Right ventricle myocardium inferior (tissue), 1 donor: ENCODE results near the gene MATCAP1. TPM values are rescaled to one million over a fixed set of nuclear protein-coding genes. Genes with fewer than 3 reads are reported as not detected.
A peak's percentile ranks its signal among the peaks of the same experiment; 100 is the strongest.

ENCODE experiments used
- ATAC-seq: fragments of 200-7000 bp; cut with Tn5 transposase; one replicate; pipeline ENCODE4 v1.9.1; 2020; ENCODE audit warnings: mild to moderate bottlenecking, moderate library complexity
- DNase-seq: peaks from one replicate; pipeline ENCODE4 v3.0.0; 2021; ENCODE audit errors: missing footprints
- intact Hi-C: fragments of 100-400 bp; cut with DNase I; formaldehyde crosslinking; loops from one replicate; pipeline ENCODE4 v1.11.0; 2022
- microRNA-seq: library from miRNA; unstranded; fragments of <30 nt; microRNA quantifications from one replicate; pipeline ENCODE4 v1.2.0, GENCODE V29; 2020
- total RNA-seq: library from RNA; stranded (reverse); fragmentation: NEBNext Ultra II Directional; extraction: Animal tissue kit (Norgen Biotek cat#: 25700); gene quantifications from one replicate; pipeline ENCODE4 v1.2.1, GENCODE V29; 2021
- donor health status: DM: no; HTN: yes; CAD: no; lungs with severe emphysema.

MATCAP1 gene
- total RNA-seq, 1 donor from 2014 or later = 9.8 TPM

GRCh38 chr16:67150047-67150832 is 33.5 kb downstream of the MATCAP1 start:
- peak; percentile 64 for ATAC-seq
- peak; percentile 75 for DNase-seq
- intact Hi-C loops = no loop called here

DNA sequence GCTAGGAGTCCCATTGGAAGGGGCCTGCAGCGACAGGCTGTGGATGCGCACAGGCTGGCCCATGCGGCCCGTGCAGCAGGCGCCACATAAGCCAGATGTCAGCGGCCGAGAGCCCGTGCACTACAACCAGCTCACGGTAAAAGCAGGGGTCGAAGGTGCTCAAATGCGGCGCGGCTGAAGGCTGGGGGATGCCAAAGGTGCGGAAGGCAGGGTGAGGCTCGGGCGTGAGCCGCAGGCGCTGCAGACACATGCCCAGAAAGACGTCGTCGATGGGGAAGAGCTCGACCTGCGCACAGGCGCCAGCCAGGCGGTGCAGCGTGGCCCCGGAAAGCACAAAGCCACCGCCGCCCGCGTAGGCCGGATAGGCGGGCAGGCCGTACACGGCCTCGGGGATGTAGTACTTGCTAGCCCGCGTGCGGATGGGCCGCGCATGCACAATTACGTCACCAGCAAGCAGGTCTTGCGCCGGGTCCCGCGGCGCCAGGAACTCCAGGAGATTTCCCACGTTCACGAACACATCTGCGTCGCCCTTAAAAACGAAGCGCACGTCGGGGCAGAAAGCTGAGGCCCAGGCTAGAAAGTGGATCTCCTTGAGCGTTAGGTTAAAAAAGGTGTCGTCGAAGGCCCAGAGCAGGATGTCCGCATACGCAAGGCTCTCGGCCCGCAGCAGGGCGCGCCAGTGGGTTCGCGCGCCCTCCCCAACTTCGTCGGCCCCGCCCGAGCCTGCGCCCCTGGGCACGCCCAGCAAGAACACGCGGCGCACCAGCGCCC is 34.3 kb downstream of the MATCAP1 start:
- ATAC-seq = no peak
- intact Hi-C loops = no loop called here
- DNase-seq = peak; percentile 56

- intact Hi-C loops = no loop called here
- ATAC-seq = no peak
- no peak for DNase-seq
These were observed 35.0 kb downstream of the MATCAP1 start for GRCh38 chr16:67148656-67149275.

GRCh38 chr16:67148221-67148620 is 35.5 kb downstream of the MATCAP1 start:
- intact Hi-C loops = no loop called here
- ATAC-seq (no peak), DNase-seq (no peak)

DNA sequence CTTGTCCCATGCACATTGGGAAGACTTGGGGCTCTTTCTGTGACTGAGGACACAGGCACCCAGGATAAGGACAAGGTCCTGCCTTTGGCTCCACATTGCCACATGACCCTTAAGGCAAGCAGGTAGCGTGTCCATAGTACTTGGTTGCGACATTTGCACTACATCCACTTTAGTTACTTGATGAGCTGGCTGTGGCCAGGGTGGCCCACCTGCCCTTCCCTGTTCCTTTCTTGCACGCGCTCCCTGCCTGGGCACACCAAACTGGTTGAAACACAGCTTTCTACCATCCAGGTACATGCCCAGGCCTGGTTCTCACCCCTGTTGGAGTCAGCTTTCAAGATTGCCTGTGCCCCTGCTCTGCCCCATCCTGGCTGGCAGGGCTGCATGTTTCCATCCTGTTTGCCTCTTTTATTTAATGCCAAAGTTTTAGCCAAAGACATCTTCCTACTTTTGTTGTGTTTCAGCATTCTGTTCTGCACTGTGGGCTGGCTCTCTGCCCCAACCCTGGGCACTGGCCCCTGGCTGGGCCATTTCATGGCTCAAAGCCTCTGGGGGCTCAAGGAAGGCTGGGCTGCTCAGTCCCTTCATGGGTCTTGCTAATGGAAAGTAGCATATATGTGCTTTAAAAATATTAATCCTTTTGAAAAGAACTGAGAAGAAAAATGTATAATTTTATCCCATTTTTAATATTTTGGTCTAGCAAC is 36.2 kb downstream of the MATCAP1 start:
- intact Hi-C loops = no loop called here

GRCh38 chr16:67146523-67147357 is 37.0 kb downstream of the MATCAP1 start:
- no peak for DNase-seq
- no peak for ATAC-seq
- intact Hi-C loops = no loop called here

More for the DNA sequence above, 36.2 kb downstream of the MATCAP1 start:
- ATAC-seq (no peak), DNase-seq (peak; percentile 57)

- no peak for DNase-seq
- no peak for ATAC-seq
- intact Hi-C loops = no loop called here
These were observed 38.0 kb downstream of the MATCAP1 start for GRCh38 chr16:67145746-67146145.

DNA sequence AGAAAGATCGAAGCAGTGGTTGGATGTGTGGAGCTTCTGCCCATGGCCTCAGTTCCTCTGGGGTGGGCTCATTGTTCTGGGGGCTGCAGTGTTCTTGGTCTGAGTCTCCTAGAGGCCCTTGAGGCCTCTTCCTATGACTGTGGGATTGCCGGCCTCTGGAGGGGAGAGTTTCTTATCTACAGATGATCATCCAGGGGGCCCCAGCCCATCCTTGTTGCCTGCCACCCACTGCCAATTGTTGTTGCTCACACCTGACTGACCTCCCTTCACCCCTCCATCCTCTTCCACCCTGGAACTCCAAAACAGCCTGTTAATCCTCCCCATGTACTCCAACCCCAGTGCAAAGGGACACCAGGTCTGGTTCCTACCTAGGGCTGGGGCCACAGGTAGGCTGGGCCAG is 38.8 kb downstream of the MATCAP1 start:
- intact Hi-C loops = no loop called here

DNA sequence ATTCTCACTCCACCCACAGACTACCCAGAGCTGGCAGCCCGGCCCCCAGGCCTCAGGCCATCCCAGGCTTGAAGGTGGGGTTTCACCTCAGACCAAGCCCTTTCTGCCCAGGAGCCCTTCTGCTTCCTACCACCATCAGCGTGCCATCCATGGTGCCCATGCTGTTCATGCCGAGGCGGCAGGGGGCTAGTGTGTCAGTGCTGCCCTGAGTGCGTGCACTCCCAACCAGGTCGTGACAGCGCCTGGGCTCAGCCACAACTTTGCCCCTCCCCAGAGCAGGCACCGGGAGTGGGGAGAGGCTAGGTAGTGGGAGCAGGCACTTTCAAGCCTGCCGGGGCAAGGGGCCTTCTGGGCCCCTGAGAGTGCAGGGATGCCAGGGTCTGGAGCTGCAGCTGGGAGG is 41.4 kb downstream of the MATCAP1 start:
- no peak for ATAC-seq
- intact Hi-C loops = no loop called here
- no peak for DNase-seq

More for the DNA sequence above, 38.8 kb downstream of the MATCAP1 start:
- no peak for ATAC-seq
- peak; percentile 26 for DNase-seq

DNA sequence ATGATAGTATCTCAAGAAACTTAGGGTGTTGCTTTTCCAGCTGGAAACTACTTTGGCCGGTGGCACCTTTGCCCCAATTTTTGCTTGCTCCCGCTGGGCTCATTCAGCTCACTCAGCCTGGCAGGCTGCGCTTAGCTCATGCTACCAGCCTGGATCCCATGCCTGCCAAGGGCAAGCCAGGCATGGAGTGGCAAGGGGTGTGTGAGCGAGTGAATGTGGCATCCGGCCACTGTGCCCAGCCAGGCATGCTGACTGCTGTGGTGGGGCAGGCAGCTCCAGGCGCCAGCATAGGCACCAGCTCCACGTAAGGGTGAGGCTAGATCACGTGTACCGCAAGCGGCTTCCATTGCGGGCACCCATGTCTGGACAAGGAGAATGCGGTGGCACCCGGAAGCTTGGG is 42.4 kb downstream of the MATCAP1 start:
- intact Hi-C loops = no loop called here
- DNase-seq (peak; percentile 41), ATAC-seq (no peak)

DNA sequence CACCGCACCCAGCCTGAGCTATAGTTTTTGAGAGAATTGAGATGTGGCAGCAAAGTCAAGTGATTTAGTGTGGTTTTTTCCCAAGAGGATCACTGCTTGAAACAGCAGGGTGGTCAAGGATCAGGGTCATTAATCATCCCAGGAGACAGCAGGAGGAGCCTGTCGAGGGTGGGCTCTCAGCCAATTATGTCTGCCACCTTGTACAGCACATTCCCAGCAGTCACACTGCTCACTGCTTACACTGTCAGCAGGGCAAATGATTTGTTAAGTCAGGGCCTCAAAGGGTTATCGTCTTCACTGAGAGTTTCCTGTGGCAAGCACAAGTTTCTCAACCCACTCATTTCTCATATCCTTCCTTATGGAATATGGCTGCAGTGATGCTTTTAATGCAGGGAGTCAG is 46.2 kb downstream of the MATCAP1 start:
- ATAC-seq (no peak), DNase-seq (no peak)
- intact Hi-C loops = no loop called here

- no peak for DNase-seq
- ATAC-seq = no peak
- intact Hi-C loops = no loop called here
These were observed 54.3 kb downstream of the MATCAP1 start for GRCh38 chr16:67129422-67129821.

DNA sequence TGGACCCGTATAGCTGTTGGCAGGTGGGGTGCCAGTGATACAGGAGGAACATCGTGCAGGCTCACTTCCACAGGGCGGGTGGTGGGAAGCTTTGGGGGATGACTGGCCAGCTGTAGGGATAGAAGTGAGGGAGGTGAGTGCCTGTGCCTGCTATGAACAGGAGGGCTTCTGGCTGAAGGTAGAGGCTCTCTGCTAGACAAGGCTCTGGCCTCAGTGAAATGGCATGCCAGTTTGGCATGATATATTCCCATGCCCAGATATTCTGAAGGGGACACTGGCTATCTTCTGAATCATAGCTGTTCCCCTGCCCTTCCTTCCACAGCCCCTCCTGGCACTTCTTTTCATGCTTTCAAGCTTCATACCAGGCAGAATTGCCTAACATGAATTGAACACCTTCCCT is 54.9 kb downstream of the MATCAP1 start:
- DNase-seq (no peak), ATAC-seq (no peak)
- intact Hi-C loops = no loop called here

DNA sequence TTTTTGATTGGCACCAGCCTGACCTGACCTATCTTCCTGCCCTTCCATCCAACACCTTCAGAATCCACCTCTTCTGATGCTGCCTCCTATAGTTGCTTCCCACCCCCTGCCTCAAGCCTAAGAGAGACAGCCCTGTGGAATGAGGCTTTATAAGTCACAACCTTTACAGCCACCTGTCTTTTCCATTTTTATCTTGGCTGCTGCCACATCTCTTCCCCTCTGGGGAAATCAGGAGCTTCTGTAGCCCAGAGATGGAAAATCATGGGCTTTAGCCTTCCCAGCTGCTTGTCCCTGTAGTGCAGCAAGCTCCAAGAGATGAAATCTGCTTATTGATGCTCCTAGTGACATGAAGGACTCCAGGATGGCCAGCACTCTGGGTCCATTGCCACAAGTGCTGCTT is 55.3 kb downstream of the MATCAP1 start:
- DNase-seq (no peak), ATAC-seq (no peak)
- intact Hi-C loops = no loop called here

Small RNAs within 50 kb of the gene (microRNA-seq; reads per million reads assigned to microRNA genes)
- 117 reads per million, percentile 54 among the genes with 10 or more reads in this experiment for gene MIR328

Other genes with a start within 250 kb of the MATCAP1 start
- 127 TPM for gene CIAO2B, start 249.6 kb downstream of the MATCAP1 start, total RNA-seq
- 126 TPM for gene CES2, start 248.4 kb downstream of the MATCAP1 start, total RNA-seq
- 0.78 TPM for gene CES3, start 222.7 kb downstream of the MATCAP1 start, total RNA-seq
- gene CES4A, start 195.4 kb downstream of the MATCAP1 start, total RNA-seq = 4.6 TPM
- gene CBFB, start 154.8 kb downstream of the MATCAP1 start, total RNA-seq = 22.0 TPM
- 10.8 TPM for gene PHAF1, start 74.0 kb downstream of the MATCAP1 start, total RNA-seq
- 9.3 TPM for gene B3GNT9, start 33.0 kb downstream of the MATCAP1 start, total RNA-seq
- 8.2 TPM for gene TRADD, start 24.1 kb downstream of the MATCAP1 start, total RNA-seq
- gene FBXL8, start 24.0 kb downstream of the MATCAP1 start, total RNA-seq = 10.8 TPM
- 49.9 TPM for gene HSF4, start 19.2 kb downstream of the MATCAP1 start, total RNA-seq
- 109 TPM for gene NOL3, start 13.4 kb downstream of the MATCAP1 start, total RNA-seq
- gene EXOC3L1, start 6.2 kb upstream of the MATCAP1 start, total RNA-seq = 4.1 TPM
- 36.9 TPM for gene E2F4, start 8.2 kb upstream of the MATCAP1 start, total RNA-seq
- 0.89 TPM for gene ELMO3, start 15.2 kb upstream of the MATCAP1 start, total RNA-seq
- 12.5 TPM for gene TMEM208, start 43.2 kb upstream of the MATCAP1 start, total RNA-seq
- 15.3 TPM for gene FHOD1, start 63.5 kb upstream of the MATCAP1 start, total RNA-seq
- gene SLC9A5, start 65.0 kb upstream of the MATCAP1 start, total RNA-seq = 0.84 TPM
- gene PLEKHG4, start 95.6 kb upstream of the MATCAP1 start, total RNA-seq = 1.1 TPM
- not detected for gene KCTD19, start 142.8 kb upstream of the MATCAP1 start, total RNA-seq
- gene LRRC36, start 142.9 kb upstream of the MATCAP1 start, total RNA-seq = not detected
- gene TPPP3, start 209.5 kb upstream of the MATCAP1 start, total RNA-seq = 9.5 TPM
- gene ZDHHC1, start 232.5 kb upstream of the MATCAP1 start, total RNA-seq = 2.9 TPM
- gene HSD11B2, start 247.2 kb upstream of the MATCAP1 start, total RNA-seq = 0.81 TPM